Articular chondrocyte of knee joint (primary cell): Measurements from ENCODE around the gene CD55. TPM values are rescaled to one million over a fixed set of nuclear protein-coding genes. Genes with fewer than 3 reads are reported as not detected.

ENCODE experiments used
- total RNA-seq: library from RNA; depleted of rRNA; stranded (reverse); fragments of >200 nt; gene quantifications from 2 replicates; pipeline ENCODE4 v1.2.3, GENCODE V29; 2012

The CD55 gene
- 39.1 and 42.9 TPM in 2 replicates for total RNA-seq

GRCh38 chr1:207321079-207321789 lies at the start of gene CD55:
Gene CD55, plus strand, starts transcription at chr1:207321678. Its CDS starts 88 bp downstream, at chr1:207321766.

Other genes with a start within 250 kb of the CD55 start
- not detected in 2 replicates for gene C4BPB, start 232.8 kb upstream of the CD55 start, total RNA-seq
- gene C4BPA, start 217.4 kb upstream of the CD55 start, total RNA-seq = not detected in 2 replicates
- not detected in 2 replicates for gene CR2, start 132.7 kb downstream of the CD55 start, total RNA-seq
- gene CR1, start 174.5 kb downstream of the CD55 start, total RNA-seq = not detected in 2 replicates